Measurements from ENCODE around the gene TC2N. TPM values are rescaled to one million over a fixed set of nuclear protein-coding genes. Genes with fewer than 3 reads are reported as not detected.

The TC2N gene
- total and polyA plus RNA-seq, 4 donors, result 0.62 to 6.4 (median 1.6) TPM

GRCh38 chr14:91810699-91811098 is 56.6 kb downstream of the TC2N start:
- Histone ChIP-seq H3K9me3 (ENCODE audit: control insufficient read depth in 4 of 4, low read length in 3 of 4) (peaks cover 0 to 30% (median 11%) of the 10 kb centered on the region in 4 donors), H3K36me3 (ENCODE audit: control insufficient read depth in 4 of 4, insufficient read depth in 3 of 4, low read depth in 1 of 4, low read length in 3 of 4) (peaks cover 0 to 2% (median 0%) of the 10 kb centered on the region in 4 donors)
- no peak for DNase-seq (ENCODE audit: low spot score)

More at GRCh38 chr14:91810699-91811098, 56.6 kb downstream of the TC2N start:
- TF ChIP-seq JUND (IDR thresholded peaks at IDR 0.05), result no peak
- no peak for TF ChIP-seq RAD21 (IDR thresholded peaks at IDR 0.05)
- no peak for TF ChIP-seq TAF1 (conservative IDR thresholded peaks at IDR 0.05)
- TF ChIP-seq CTCF (IDR thresholded peaks at IDR 0.05; ENCODE audit: low read depth, low read length, missing input control), result no peak
- TF ChIP-seq FOXA1 (IDR thresholded peaks at IDR 0.05), result no peak
- TF ChIP-seq NR2F2 (IDR thresholded peaks at IDR 0.05), result no peak
- no peak for TF ChIP-seq GABPA (IDR thresholded peaks at IDR 0.05 in 1 of 2, conservative IDR thresholded peaks at IDR 0.05 in 1 of 2)
- TF ChIP-seq EGR1 (IDR thresholded peaks at IDR 0.05; ENCODE audit: low read depth in 2 of 2), result no peak
- no peak for TF ChIP-seq RXRA (IDR thresholded peaks at IDR 0.05)
- no peak for TF ChIP-seq FOXA2 (IDR thresholded peaks at IDR 0.05)
- TF ChIP-seq YY1 (IDR thresholded peaks at IDR 0.05), result no peak
- TF ChIP-seq MAX (IDR thresholded peaks at IDR 0.05), result no peak
- no peak for TF ChIP-seq ATF3 (IDR thresholded peaks at IDR 0.05)
- TF ChIP-seq ZBTB33 (IDR thresholded peaks at IDR 0.05), result no peak
- TF ChIP-seq SP1 (IDR thresholded peaks at IDR 0.05), result no peak
- no peak for TF ChIP-seq HNF4G (IDR thresholded peaks at IDR 0.05)
- TF ChIP-seq HNF4A (conservative IDR thresholded peaks at IDR 0.05), result no peak
- no peak for TF ChIP-seq REST (IDR thresholded peaks at IDR 0.05)
- H3K4me3 ChIP-seq (ENCODE audit: low read depth in 1 of 3, low read length in 3 of 3), result no peak overlapping the region
- no peak overlapping the region for H3K27ac ChIP-seq (ENCODE audit: low read depth in 1 of 2, low read length in 2 of 2)
- H3K9ac ChIP-seq (ENCODE audit: low read depth in 1 of 2, low read length in 2 of 2), result no peak overlapping the region
- no peaks in the 10 kb centered on the region for H3K27me3 ChIP-seq (ENCODE audit: control insufficient read depth in 4 of 4, insufficient read depth in 4 of 4, low read length in 3 of 4)
- 80% methylated on average over 2 of the region's 2 CpGs for WGBS
- no peaks in the 10 kb centered on the region for H3K4me1 ChIP-seq (ENCODE audit: control insufficient read depth in 4 of 4, insufficient read depth in 4 of 4, low read length in 3 of 4)
